PFSK-1 (cell line): ENCODE measurements around the gene DDB1.

Experiments used
- FOXP2 ChIP-seq: optimal IDR thresholded peaks from 2 replicates; pipeline ENCODE3; 2011; ENCODE audit warnings: borderline replicate concordance, control low read depth, inconsistent platforms; ENCODE audit not compliant: insufficient read depth; ENCODE audit errors: extremely low read length, extremely low read depth
- POLR2AphosphoS5 ChIP-seq: IDR thresholded peaks from 2 replicates; pipeline ENCODE4 v1.6.1; 2012; ENCODE audit warnings: low read depth, mild to moderate bottlenecking, control low read depth, low read length, moderate library complexity
- REST ChIP-seq, 2 experiments: IDR thresholded peaks; 2 replicates each; pipeline versions ENCODE4 v1.6.1 to v1.8.0; 2011 to 2012; ENCODE audit warnings: low read depth in 2 of 2, low read length in 2 of 2, control low read depth in 1 of 2, inconsistent platforms in 1 of 2, mild to moderate bottlenecking in 1 of 2, moderate library complexity in 1 of 2; ENCODE audit not compliant: insufficient read depth in 1 of 2
- SIN3A ChIP-seq: IDR thresholded peaks from 2 replicates; pipeline ENCODE4 v1.6.1; 2012; ENCODE audit warnings: mild to moderate bottlenecking, low read length, moderate library complexity, borderline replicate concordance; ENCODE audit not compliant: insufficient read depth
- TAF1 ChIP-seq: IDR thresholded peaks from 2 replicates; pipeline ENCODE4 v1.6.1; 2012; ENCODE audit warnings: low read length, control low read depth, borderline replicate concordance; ENCODE audit not compliant: insufficient read depth

DDB1 gene

GRCh38 chr11:61361237-61361740, 28.4 kb upstream of the DDB1 start:
- no peak for TF ChIP-seq FOXP2
- TF ChIP-seq POLR2AphosphoS5 = no peak
- TF ChIP-seq TAF1 = no peak
- no peak for TF ChIP-seq REST (IDR thresholded peaks at IDR 0.05; ENCODE audit: insufficient read depth in 1 of 2, low read depth in 2 of 2, low read length in 2 of 2)
- no peak for TF ChIP-seq SIN3A

- no peak for TF ChIP-seq TAF1
These were observed 26.6 kb upstream of the DDB1 start for GRCh38 chr11:61359516-61359915.

GRCh38 chr11:61358566-61358965, 25.7 kb upstream of the DDB1 start:
- TF ChIP-seq FOXP2 = no peak
- TF ChIP-seq REST (IDR thresholded peaks at IDR 0.05; ENCODE audit: insufficient read depth in 1 of 2, low read depth in 2 of 2, low read length in 2 of 2) = no peak
- TF ChIP-seq TAF1 = no peak
- no peak for TF ChIP-seq SIN3A
- TF ChIP-seq POLR2AphosphoS5 = no peak

GRCh38 chr11:61357894-61358239, 25.0 kb upstream of the DDB1 start:
- TF ChIP-seq SIN3A (no peak), TAF1 (no peak), REST (IDR thresholded peaks at IDR 0.05; ENCODE audit: insufficient read depth in 1 of 2, low read depth in 2 of 2, low read length in 2 of 2) (no peak), FOXP2 (no peak), POLR2AphosphoS5 (no peak)

- TF ChIP-seq REST (IDR thresholded peaks at IDR 0.05; ENCODE audit: insufficient read depth in 1 of 2, low read depth in 2 of 2, low read length in 2 of 2) (no peak), SIN3A (no peak), FOXP2 (no peak), POLR2AphosphoS5 (no peak), TAF1 (no peak)
These were observed 24.5 kb upstream of the DDB1 start for GRCh38 chr11:61357233-61357893.
